GM18951 (cell line): ENCODE results near the gene TP73.

Experiments
- POLR2A ChIP-seq: IDR thresholded peaks from 4 replicates; pipeline ENCODE4 v1.6.1; 2011; ENCODE audit warnings: mild to moderate bottlenecking; ENCODE audit not compliant: insufficient read length, insufficient read depth; ENCODE audit errors: extremely low read depth
- in situ Hi-C: fragments of 300-500 bp; cut with MboI; formaldehyde crosslinking; loops from one replicate; pipeline ENCODE4 v1.12.0; 2022; ENCODE audit warnings: low sequenced_read_pairs, mixed read lengths, inconsistent platforms; ENCODE audit not compliant: unreplicated experiment

The TP73 gene

GRCh38 chr1:3771108-3772026, 119.1 kb downstream of the TP73 start:
- TF ChIP-seq POLR2A, result no peak
- in situ Hi-C loops, result no loop called here

DNA sequence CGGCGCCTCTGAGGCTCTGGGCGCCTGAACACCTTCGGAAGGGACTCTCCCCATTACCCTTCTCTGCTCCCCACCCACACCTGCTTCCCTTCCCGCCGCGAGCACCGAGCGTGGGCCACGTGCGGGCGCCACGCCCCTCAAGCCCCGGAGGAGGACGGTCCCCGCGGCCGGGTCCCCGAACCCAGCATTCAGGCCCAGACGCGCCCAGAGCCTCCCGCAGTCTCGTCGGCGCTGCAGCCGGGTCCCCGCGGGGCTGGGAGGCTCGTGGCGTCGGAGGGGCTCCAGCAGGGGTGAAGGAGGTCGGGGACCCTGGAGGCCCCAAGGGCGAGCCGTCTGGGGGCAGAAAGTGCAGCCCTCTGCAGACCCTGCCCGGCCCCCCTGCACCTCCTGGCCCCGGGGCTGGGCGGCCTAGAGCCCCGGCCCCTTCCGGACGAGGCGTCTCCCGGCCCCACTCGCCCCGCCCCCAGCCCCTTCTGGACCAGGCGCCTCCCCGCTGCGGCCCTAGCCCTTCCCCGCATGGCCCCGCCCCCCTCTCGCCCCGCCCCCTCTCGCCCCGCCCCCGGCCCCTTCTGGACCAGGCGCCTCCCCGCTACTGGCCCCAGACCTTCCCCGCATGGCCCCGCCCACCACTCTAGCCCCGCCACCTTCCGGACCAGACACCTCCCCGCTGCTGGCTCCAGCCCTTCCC, 119.9 kb downstream of the TP73 start:
- in situ Hi-C loops, result no loop called here
- TF ChIP-seq POLR2A, result peak; percentile 51

DNA sequence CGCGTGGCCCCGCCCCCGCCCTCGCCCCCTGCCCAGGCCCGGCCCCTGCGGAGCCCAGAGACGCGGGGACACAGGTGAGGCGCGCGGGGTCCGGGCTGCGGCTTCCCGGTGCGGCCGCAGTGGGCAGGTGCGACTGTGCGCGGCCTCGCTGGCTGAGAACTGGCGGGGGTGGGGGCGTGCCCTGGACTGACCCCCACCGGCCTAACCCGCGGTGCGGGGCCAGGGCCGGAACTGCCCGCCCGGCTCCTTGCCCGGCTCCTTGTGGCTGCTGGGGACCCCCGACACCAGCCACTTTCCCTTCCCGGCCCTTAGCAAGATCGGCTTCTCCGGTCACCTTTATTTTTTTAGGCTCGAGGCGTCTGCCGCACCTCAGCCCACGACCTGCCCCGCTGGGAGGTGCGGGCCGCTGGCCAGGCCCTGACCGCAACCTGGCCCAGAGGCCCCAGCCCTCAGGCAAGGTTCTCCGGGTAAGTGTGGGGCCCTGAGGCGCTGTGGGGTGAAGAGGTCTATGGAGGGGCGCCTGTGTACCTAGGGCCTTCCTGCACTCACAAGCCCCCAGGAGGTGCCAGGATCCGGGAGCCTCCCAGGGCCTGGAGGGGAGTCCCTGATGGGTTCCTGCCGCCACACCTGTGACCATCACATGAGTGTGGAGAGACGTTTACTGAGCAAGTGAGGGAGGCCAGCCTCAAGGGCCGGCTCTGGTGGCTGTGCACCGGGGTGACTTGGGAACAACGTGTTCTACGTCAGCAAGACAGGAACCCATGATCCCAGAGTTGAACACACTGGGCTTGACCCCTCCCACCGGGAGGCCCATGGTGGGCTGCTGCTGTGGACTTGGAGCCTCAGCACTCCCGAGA, 120.6 kb downstream of the TP73 start, which contains the start of gene SMIM1:
Gene SMIM1, plus strand, starts transcription at position 35 of the 857 bp plus-strand sequence. CDS start 2,625 bp downstream, outside the sequence.
- in situ Hi-C loops, result no loop called here
- TF ChIP-seq POLR2A, result no peak

DNA sequence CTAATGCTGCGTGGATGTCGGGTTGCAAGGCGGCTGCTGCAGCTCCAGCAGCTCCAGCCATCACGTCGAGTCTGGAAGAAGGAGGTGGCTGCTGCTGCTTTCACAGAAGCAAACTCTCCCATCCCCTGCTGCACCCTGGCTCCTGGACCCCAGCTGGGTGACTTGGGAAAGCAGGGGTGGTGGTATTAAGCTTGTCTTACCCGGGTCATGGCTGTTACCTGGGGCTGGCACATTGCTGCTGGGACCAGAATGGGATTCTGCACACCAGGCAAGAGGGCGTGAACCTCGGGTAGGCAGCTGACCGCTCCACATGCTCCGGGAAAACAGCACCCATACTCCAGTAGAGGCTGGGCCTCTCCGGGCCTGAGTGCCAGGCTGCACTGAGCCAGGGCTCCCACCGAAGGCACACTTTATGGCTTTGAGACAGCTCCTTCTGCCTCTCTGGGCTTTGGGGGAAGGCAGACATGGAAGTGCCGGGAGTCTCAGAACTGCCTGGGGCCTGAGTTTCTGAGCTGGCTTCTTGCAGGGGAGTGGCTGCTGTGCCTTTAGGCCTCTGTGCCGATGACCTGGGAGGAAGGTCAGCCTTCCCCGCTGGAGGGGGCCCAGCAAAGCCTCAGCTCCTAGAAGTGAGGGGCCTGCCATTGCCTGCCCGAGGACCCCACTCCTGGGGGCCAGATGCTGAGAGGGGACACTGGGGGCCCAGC, 121.4 kb downstream of the TP73 start:
- in situ Hi-C loops, result no loop called here
- no peak for TF ChIP-seq POLR2A

- no peak for TF ChIP-seq POLR2A
- in situ Hi-C loops, result no loop called here
Observed at GRCh38 chr1:3774276-3774945, 122.1 kb downstream of the TP73 start.

- TF ChIP-seq POLR2A, result no peak
- in situ Hi-C loops, result no loop called here
Observed at GRCh38 chr1:3774946-3775489, 122.7 kb downstream of the TP73 start.

DNA sequence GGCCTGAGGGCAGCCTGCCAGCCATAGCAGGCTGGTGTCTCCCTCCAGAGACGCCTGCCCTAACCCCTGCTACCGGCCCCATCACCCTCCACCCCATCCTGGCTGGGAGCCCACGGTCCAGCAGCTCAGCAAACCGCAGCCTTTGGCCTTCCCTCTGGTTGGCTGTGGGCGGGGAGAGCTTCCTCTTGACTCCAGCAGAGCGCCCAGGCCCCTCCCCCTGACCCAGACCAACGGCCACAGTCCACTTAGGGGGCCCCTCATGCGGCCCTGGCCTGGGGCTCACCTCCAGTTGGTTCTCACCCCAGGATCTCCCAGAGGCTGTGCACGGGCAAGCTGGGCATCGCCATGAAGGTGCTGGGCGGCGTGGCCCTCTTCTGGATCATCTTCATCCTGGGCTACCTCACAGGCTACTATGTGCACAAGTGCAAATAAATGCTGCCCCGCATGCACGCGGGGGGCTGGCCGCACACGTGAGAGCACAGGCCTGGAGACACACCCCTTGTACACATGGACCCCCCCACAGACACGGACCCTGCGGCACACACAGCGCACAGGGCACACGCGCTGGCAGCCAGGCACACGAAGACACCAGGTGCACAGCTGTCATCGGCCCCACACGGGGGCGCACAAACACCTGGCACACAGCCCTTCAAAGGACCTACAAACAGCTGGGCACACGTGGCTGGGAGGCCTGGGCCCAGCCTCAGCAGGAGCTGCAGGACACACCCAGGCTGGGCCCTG, 123.3 kb downstream of the TP73 start:
- no peak for TF ChIP-seq POLR2A
- in situ Hi-C loops, result no loop called here

DNA sequence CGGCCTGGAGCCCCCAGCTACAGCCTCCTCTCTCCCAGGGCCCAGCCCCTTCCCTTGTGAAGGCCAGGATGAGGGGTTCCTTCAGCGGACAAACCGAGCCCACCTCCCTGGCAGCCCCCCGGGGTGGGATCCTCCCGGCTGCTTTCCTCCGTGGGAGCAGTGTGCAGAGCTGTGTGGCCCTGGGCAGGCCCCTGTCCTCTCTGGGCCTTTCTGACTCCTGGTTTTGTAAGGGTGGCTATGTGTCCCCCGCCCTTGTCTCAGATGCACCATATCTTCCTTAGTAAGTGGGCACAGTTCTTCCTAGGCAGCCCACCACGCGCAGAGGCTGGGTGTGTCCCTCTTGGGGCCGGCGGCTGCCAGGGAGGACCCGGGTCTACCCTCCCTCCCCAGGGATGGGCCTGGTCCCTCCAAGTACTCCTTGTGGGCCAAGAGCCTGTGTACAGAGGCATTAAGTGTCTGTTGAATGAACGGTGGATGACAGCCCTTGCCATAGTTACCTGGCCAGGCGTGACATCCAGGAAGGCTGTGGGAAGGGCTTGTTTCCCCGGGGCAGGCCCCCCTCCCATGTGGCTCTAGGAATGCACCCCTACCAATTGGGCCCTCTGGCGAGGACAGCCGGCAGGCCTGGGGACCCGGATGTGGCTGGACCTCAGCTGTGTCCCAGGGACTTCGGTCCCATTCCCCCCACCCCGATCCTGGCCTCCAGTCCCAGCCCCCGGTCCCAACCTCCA, 124.1 kb downstream of the TP73 start:
- TF ChIP-seq POLR2A, result no peak

GRCh38 chr1:3777078-3777547, 124.8 kb downstream of the TP73 start:
- TF ChIP-seq POLR2A, result no peak
- in situ Hi-C loops, result no loop called here

More for the DNA sequence above, 124.1 kb downstream of the TP73 start:
- in situ Hi-C loops, result no loop called here
